ENCODE data around the gene RTCA. TPM values are rescaled to one million over a fixed set of nuclear protein-coding genes. Genes with fewer than 3 reads are reported as not detected.

Gene RTCA
- total RNA-seq, 1 experiment from 2014 or later: 33.6 TPM

GRCh38 chr1:100321506-100321905, 55.5 kb downstream of the RTCA start:
- H2BK12ac ChIP-seq (ENCODE audit: insufficient read length, low read depth, low read length): no peak overlapping the region
- H3K23me2 ChIP-seq (ENCODE audit: insufficient read length, low read depth, low read length, poor library complexity, severe bottlenecking): no peaks in the 10 kb centered on the region
- no peak for DNase-seq
- no peak overlapping the region for H2BK15ac ChIP-seq (ENCODE audit: low read depth, low read length)
- H3K56ac ChIP-seq (ENCODE audit: insufficient read length, low read depth, low read length): no peak overlapping the region
- H2BK20ac ChIP-seq (ENCODE audit: low read depth, low read length, poor library complexity, severe bottlenecking): no peak overlapping the region
- H3K27ac ChIP-seq (ENCODE audit: insufficient read length, low read depth, low read length): no peak overlapping the region
- H4K20me1 ChIP-seq (ENCODE audit: control insufficient read depth, insufficient read depth, insufficient read length): no peaks in the 10 kb centered on the region
- Mint-ChIP-seq H3K4me3 (no peak overlapping the region), H3K36me3 (ENCODE audit: insufficient read depth in 1 of 3, low read depth in 3 of 3) (peaks cover 4 to 16% (median 11%) of the 10 kb centered on the region in 3 experiments), H3K27ac (no peak overlapping the region), H3K27me3 (ENCODE audit: low read depth) (no peaks in the 10 kb centered on the region; the same call in 1 of the 2 replicates), H3K4me1 (peaks cover 21 to 27% of the 10 kb centered on the region in 2 experiments), H3K9me3 (peaks cover 14 to 29% of the 10 kb centered on the region in 2 experiments)
- no peak overlapping the region for H2BK5ac ChIP-seq (ENCODE audit: insufficient read length, low read length)
- no peaks in the 10 kb centered on the region for H3K9me3 ChIP-seq (ENCODE audit: control insufficient read depth, low read depth, low read length)
- H3K79me2 ChIP-seq (ENCODE audit: insufficient read depth, low read length): no peaks in the 10 kb centered on the region
- peaks cover 6% of the 10 kb centered on the region for H3K4me1 ChIP-seq (ENCODE audit: insufficient read depth, low read length)
- no CpG with 5 or more reads among the region's 8 CpGs for WGBS (ENCODE audit: extremely low coverage, insufficient read length, low lambda C conversion rate)
- no peak overlapping the region for H3K23ac ChIP-seq (ENCODE audit: insufficient read length, low read depth, low read length)
- H3T11ph ChIP-seq (ENCODE audit: low read length): no peak overlapping the region
- no peak overlapping the region for H4K91ac ChIP-seq (ENCODE audit: insufficient read length, low read depth, low read length)
- no peak overlapping the region for H4K8ac ChIP-seq (replicated peaks; ENCODE audit: insufficient read length, low read depth, low read length)
- no peak overlapping the region for H2BK120ac ChIP-seq (ENCODE audit: low read depth, low read length, poor library complexity, severe bottlenecking)
- no peak overlapping the region for H3K4me2 ChIP-seq (ENCODE audit: insufficient read depth, insufficient read length, low read length)
- no peak overlapping the region for H2AFZ ChIP-seq (ENCODE audit: low read length)
- no peak overlapping the region for H2AK5ac ChIP-seq (ENCODE audit: insufficient read length, low read length)
- no peak overlapping the region for H3K18ac ChIP-seq (ENCODE audit: insufficient read length, low read depth, low read length)
- H3K4ac ChIP-seq (ENCODE audit: low read depth, low read length): no peak overlapping the region
- H3K14ac ChIP-seq (ENCODE audit: insufficient read depth, low read length): no peak overlapping the region
- TF ChIP-seq, protein P1, sequence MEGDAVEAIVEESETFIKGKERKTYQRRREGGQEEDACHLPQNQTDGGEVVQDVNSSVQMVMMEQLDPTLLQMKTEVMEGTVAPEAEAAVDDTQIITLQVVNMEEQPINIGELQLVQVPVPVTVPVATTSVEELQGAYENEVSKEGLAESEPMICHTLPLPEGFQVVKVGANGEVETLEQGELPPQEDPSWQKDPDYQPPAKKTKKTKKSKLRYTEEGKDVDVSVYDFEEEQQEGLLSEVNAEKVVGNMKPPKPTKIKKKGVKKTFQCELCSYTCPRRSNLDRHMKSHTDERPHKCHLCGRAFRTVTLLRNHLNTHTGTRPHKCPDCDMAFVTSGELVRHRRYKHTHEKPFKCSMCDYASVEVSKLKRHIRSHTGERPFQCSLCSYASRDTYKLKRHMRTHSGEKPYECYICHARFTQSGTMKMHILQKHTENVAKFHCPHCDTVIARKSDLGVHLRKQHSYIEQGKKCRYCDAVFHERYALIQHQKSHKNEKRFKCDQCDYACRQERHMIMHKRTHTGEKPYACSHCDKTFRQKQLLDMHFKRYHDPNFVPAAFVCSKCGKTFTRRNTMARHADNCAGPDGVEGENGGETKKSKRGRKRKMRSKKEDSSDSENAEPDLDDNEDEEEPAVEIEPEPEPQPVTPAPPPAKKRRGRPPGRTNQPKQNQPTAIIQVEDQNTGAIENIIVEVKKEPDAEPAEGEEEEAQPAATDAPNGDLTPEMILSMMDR (conservative IDR thresholded peaks at IDR 0.05): no peak
- no peaks in the 10 kb centered on the region for H3K27me3 ChIP-seq (ENCODE audit: insufficient read depth, low read length)
- H4K5ac ChIP-seq (ENCODE audit: insufficient read length, low read depth, low read length): no peak overlapping the region
- H3K79me1 ChIP-seq (ENCODE audit: insufficient read depth, low read depth, low read length, poor library complexity, severe bottlenecking): no peaks in the 10 kb centered on the region
- H3K9ac ChIP-seq (ENCODE audit: extremely low read depth, insufficient read length, low read length): no peak overlapping the region
